Endothelial cell of umbilical vein (primary cell): ENCODE results near the gene SUCLG2. TPM values are rescaled to one million over a fixed set of nuclear protein-coding genes. Genes with fewer than 3 reads are reported as not detected.

ENCODE experiments used
- BruUV-seq: library from RNA; stranded (reverse); fragments of 400-500 nt; replicated peaks from 2 replicates; lab custom pipeline; 2021; lab: Mats Ljungman, UMichigan
- CTCF ChIA-PET: fragments of 300-600, 350-600 bp; sonication (Branson Sonifier 250); formaldehyde crosslinking; loops from one replicate; lab custom pipeline; 2021; ENCODE audit warnings: antibody characterized with exemption, inconsistent platforms; lab: Charles Lee
- POLR2A ChIA-PET: fragments of 300-600, 350-600 bp; sonication (Branson Sonifier 250); formaldehyde crosslinking; loops from one replicate; lab custom pipeline; 2021; ENCODE audit warnings: antibody characterized with exemption, inconsistent platforms; lab: Charles Lee
- DNase-seq: peaks from one replicate; pipeline ENCODE4 v3.0.0-alpha.2; 2011; ENCODE audit warnings: low read depth, low spot score
- FAIRE-seq: peaks from 2 replicates; lab custom pipeline; 2011; peaks lifted over from hg19 to GRCh38; lab: Jason Lieb, UNC
- H2AFZ ChIP-seq: 2 replicates; pipeline ENCODE4 v1.6.0; 2012; ENCODE audit warnings: low read depth, low read length, control low read depth, inconsistent platforms
- H3K27ac ChIP-seq: 2 replicates; pipeline ENCODE4 v1.5.1; 2011; ENCODE audit warnings: low read depth, mild to moderate bottlenecking, control low read depth, low read length, moderate library complexity; ENCODE audit not compliant: insufficient read depth
- H3K27me3 ChIP-seq, 2 experiments: 2 replicates each; pipeline versions ENCODE4 v1.6.0 to v1.6.1; 2011; ENCODE audit warnings: low read length in 2 of 2, mixed read lengths in 1 of 2; ENCODE audit not compliant: control insufficient read depth in 2 of 2, insufficient read depth in 2 of 2
- H3K36me3 ChIP-seq, 2 experiments: 2 replicates in 1 of 2; 3 replicates in 1 of 2; pipeline ENCODE4 v1.5.1; 2011; ENCODE audit warnings: low read length in 2 of 2, mild to moderate bottlenecking in 1 of 2, moderate library complexity in 1 of 2; ENCODE audit not compliant: control insufficient read depth in 2 of 2, insufficient read depth in 2 of 2; ENCODE audit errors: extremely low read depth in 1 of 2
- H3K4me1 ChIP-seq: 3 replicates; pipeline ENCODE4 v1.5.1; 2011; ENCODE audit warnings: mild to moderate bottlenecking, low read length; ENCODE audit not compliant: control insufficient read depth, insufficient read depth; ENCODE audit errors: extremely low read depth
- H3K4me2 ChIP-seq: 2 replicates; pipeline ENCODE4 v1.6.1; 2011; ENCODE audit warnings: low read length, control low read depth, mixed read lengths; ENCODE audit not compliant: insufficient read depth
- H3K4me3 ChIP-seq, 3 experiments: fragments of 200-600 bp in 1 of 3; sonication (generic), shearing (Covaris generic) in 1 of 3; replicated peaks in 1 of 3; 2 replicates each; pipeline ENCODE4 v1.5.1; 2011 to 2016; ENCODE audit warnings: control low read depth in 3 of 3, low read length in 3 of 3, mild to moderate bottlenecking in 2 of 3, inconsistent platforms in 1 of 3, low read depth in 1 of 3, moderate library complexity in 1 of 3; ENCODE audit not compliant: insufficient read depth in 1 of 3
- H3K79me2 ChIP-seq: 2 replicates; pipeline ENCODE4 v1.6.0; 2012; ENCODE audit warnings: low read length, inconsistent platforms; ENCODE audit not compliant: control insufficient read depth, insufficient read depth
- H3K9ac ChIP-seq: replicated peaks from 2 replicates; pipeline ENCODE3; 2011; ENCODE audit warnings: low read length, control low read depth; ENCODE audit not compliant: insufficient read depth; ENCODE audit errors: extremely low read depth
- H3K9me1 ChIP-seq: replicated peaks from 3 replicates; pipeline ENCODE4 v1.6.0; 2011; ENCODE audit warnings: mild to moderate bottlenecking, low read length; ENCODE audit not compliant: control insufficient read depth, insufficient read depth; ENCODE audit errors: extremely low read depth
- H3K9me3 ChIP-seq: replicated peaks from 2 replicates; pipeline ENCODE4 v1.5.1; 2012; ENCODE audit warnings: low read length, inconsistent platforms; ENCODE audit not compliant: control insufficient read depth, insufficient read depth
- H4K20me1 ChIP-seq: replicated peaks from 2 replicates; pipeline ENCODE3; 2011; ENCODE audit warnings: mild to moderate bottlenecking, low read length; ENCODE audit not compliant: control insufficient read depth, insufficient read depth; ENCODE audit errors: extremely low read depth
- EZH2 ChIP-seq: IDR thresholded peaks from 2 replicates; pipeline ENCODE4 v1.6.1; 2012; ENCODE audit warnings: borderline replicate concordance, low read depth, mild to moderate bottlenecking, moderate library complexity, low read length, inconsistent platforms; ENCODE audit not compliant: severe bottlenecking
- FOS ChIP-seq: IDR thresholded peaks from 2 replicates; pipeline ENCODE4 v1.6.1; 2011; ENCODE audit warnings: mild to moderate bottlenecking, low read length, moderate library complexity, borderline replicate concordance; ENCODE audit not compliant: insufficient read depth
- GATA2 ChIP-seq: IDR thresholded peaks from 2 replicates; pipeline ENCODE4 v1.7.0; 2011; ENCODE audit warnings: low read depth, mild to moderate bottlenecking, moderate library complexity, mixed read lengths, low read length; ENCODE audit not compliant: insufficient read length, insufficient read depth
- JUN ChIP-seq: IDR thresholded peaks from 2 replicates; pipeline ENCODE4 v1.6.1; 2011; ENCODE audit warnings: borderline replicate concordance, low read depth; ENCODE audit not compliant: insufficient read length, insufficient read depth
- MAX ChIP-seq: IDR thresholded peaks from 2 replicates; pipeline ENCODE4 v1.6.1; 2011; ENCODE audit not compliant: insufficient read depth, insufficient read length
- MYC ChIP-seq: IDR thresholded peaks from one replicate; pipeline ENCODE4 v1.6.1; 2011; ENCODE audit warnings: mild to moderate bottlenecking, low read depth, low read length
- POLR2A ChIP-seq: IDR thresholded peaks from 2 replicates; pipeline ENCODE4 v1.6.1; 2012; ENCODE audit warnings: low read depth, mild to moderate bottlenecking, control low read depth, low read length
- POLR2AphosphoS5 ChIP-seq: IDR thresholded peaks from 2 replicates; pipeline ENCODE4 v1.6.1; 2012; ENCODE audit warnings: low read depth, mild to moderate bottlenecking, control low read depth, low read length, moderate library complexity; ENCODE audit not compliant: insufficient read depth
- dilution Hi-C: fragments of 300-500 bp; cut with MboI; formaldehyde crosslinking; loops from one replicate; pipeline ENCODE4 v1.15.0; 2019; ENCODE audit warnings: low sequenced_read_pairs; ENCODE audit not compliant: extremely low pct_ligation_motif_present
- intact Hi-C: fragments of 100-400 bp; cut with micrococcal nuclease; formaldehyde crosslinking; loops from one replicate; pipeline ENCODE4 v1.10.0; 2022
- polyA plus RNA-seq, 4 experiments: library from polyadenylated mRNA; depleted of rRNA in 3 of 4; stranded (reverse) in 3 of 4; unstranded in 1 of 4; fragments of >200 nt; gene quantifications; 2 replicates each; pipeline versions ENCODE4 v1.2.1 to v1.2.3, GENCODE V29; 2011 to 2012; ENCODE audit warnings: missing spikeins in 1 of 4
- total RNA-seq: library from RNA; stranded (reverse); gene quantifications from 2 replicates; pipeline ENCODE4 v1.2.3, GENCODE V29; 2021
- TF ChIP-seq, protein P1 (sequence below), 2 donors: IDR thresholded peaks; 1 replicate in 1 of 2; 2 replicates in 1 of 2; pipeline ENCODE4 v1.5.1; 2011; ENCODE audit warnings: low read length in 2 of 2, mild to moderate bottlenecking in 2 of 2, moderate library complexity in 2 of 2, control low read depth in 1 of 2, inconsistent platforms in 1 of 2, low read depth in 1 of 2; ENCODE audit not compliant: insufficient read depth in 1 of 2; ENCODE audit errors: extremely low read depth in 1 of 2

Gene SUCLG2
- total and polyA plus RNA-seq, 2 donors (not counting 3 experiments of a cell fraction or from before 2014, with no cell fraction given), result 8.1 to 38.3 TPM

DNA sequence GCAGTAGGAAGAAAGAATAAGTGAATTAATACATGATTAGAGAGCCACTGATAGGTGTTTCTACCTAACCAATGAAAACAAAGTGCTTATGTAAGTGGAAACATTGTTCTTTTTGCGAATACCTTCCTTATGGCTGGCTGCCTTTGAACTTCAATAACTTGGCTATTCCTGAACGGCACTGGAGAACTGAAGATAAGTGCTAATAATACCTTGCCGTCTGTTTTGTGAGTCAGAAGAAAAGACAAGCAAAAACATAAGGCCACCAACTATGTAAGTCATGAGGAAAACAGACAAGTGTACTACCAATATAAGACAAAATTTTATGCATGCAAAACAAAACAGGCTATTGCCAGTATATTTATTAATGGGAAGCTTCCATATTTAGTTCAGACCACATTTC, 160.6 kb downstream of the SUCLG2 start:
- ChIA-PET CTCF (no interaction called here), POLR2A (no interaction called here)
- Histone ChIP-seq H3K4me2 (no peak overlapping the region), H3K4me3 (no peak overlapping the region), H3K9me1 (no peaks in the 10 kb centered on the region), H3K4me1 (no peaks in the 10 kb centered on the region), H3K9ac (no peak overlapping the region), H3K36me3 (no peaks in the 10 kb centered on the region), H2AFZ (no peak overlapping the region), H4K20me1 (no peaks in the 10 kb centered on the region), H3K27ac (no peak overlapping the region), H3K9me3 (no peaks in the 10 kb centered on the region), H3K27me3 (no peaks in the 10 kb centered on the region), H3K79me2 (no peaks in the 10 kb centered on the region)
- BruUV-seq, result no TSS peak
- FAIRE-seq, result no peak
- DNase-seq, result no peak
- dilution Hi-C loops (no loop called here), intact Hi-C loops (no loop called here)
- TF ChIP-seq EZH2 (no peak), POLR2AphosphoS5 (no peak), JUN (no peak), GATA2 (no peak), POLR2A (no peak), FOS (no peak), MYC (no peak), MAX (no peak)
- TF ChIP-seq, protein P1, sequence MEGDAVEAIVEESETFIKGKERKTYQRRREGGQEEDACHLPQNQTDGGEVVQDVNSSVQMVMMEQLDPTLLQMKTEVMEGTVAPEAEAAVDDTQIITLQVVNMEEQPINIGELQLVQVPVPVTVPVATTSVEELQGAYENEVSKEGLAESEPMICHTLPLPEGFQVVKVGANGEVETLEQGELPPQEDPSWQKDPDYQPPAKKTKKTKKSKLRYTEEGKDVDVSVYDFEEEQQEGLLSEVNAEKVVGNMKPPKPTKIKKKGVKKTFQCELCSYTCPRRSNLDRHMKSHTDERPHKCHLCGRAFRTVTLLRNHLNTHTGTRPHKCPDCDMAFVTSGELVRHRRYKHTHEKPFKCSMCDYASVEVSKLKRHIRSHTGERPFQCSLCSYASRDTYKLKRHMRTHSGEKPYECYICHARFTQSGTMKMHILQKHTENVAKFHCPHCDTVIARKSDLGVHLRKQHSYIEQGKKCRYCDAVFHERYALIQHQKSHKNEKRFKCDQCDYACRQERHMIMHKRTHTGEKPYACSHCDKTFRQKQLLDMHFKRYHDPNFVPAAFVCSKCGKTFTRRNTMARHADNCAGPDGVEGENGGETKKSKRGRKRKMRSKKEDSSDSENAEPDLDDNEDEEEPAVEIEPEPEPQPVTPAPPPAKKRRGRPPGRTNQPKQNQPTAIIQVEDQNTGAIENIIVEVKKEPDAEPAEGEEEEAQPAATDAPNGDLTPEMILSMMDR (IDR thresholded peaks at IDR 0.05; ENCODE audit: extremely low read depth in 1 of 2, insufficient read depth in 1 of 2, low read depth in 1 of 2, low read length in 2 of 2), result no peak
